Measurements from ENCODE around the gene TAF9.

The TAF9 gene

DNA sequence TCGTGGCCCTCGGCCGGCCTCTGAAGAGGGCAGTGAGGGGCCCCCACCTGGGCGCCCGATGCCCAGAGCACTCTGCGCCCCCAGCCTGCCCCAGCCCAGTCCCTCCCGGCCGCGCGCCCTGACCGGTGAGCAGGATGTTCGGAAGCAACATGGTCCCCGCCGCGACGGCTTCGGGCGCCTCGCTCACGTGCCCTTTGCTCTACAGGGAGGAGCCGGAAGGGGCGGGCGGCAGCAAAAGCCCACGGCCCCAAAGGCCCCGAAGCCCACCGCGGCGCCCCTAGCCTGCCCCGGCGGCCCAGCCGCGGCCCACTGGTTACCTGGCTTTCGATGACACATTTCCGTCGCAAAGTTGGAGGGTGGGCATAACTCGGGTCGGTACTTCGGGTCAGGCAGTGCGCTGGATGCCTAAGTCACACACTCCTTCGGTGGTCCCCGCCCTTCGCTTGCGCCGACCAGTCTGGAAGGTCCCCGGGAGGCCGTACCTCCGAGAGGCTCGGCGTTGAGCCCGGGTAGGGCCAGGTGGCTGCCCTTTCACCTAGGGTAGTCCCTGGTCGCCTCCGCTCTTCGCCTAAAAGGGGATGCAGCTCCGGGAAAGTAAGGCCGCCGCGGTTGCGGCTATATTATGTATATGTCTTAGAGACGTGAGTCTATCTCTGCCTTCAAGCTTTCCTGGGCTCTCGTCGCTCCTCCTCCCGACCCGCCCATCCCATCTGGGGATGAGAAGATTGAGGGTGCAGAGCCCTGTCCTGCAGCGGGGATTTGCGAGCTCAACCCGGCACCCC is at the start of gene TAF9, which contains the start of the genes AK6 and RAD17 (continued):
- TF ChIP-seq, protein P1, sequence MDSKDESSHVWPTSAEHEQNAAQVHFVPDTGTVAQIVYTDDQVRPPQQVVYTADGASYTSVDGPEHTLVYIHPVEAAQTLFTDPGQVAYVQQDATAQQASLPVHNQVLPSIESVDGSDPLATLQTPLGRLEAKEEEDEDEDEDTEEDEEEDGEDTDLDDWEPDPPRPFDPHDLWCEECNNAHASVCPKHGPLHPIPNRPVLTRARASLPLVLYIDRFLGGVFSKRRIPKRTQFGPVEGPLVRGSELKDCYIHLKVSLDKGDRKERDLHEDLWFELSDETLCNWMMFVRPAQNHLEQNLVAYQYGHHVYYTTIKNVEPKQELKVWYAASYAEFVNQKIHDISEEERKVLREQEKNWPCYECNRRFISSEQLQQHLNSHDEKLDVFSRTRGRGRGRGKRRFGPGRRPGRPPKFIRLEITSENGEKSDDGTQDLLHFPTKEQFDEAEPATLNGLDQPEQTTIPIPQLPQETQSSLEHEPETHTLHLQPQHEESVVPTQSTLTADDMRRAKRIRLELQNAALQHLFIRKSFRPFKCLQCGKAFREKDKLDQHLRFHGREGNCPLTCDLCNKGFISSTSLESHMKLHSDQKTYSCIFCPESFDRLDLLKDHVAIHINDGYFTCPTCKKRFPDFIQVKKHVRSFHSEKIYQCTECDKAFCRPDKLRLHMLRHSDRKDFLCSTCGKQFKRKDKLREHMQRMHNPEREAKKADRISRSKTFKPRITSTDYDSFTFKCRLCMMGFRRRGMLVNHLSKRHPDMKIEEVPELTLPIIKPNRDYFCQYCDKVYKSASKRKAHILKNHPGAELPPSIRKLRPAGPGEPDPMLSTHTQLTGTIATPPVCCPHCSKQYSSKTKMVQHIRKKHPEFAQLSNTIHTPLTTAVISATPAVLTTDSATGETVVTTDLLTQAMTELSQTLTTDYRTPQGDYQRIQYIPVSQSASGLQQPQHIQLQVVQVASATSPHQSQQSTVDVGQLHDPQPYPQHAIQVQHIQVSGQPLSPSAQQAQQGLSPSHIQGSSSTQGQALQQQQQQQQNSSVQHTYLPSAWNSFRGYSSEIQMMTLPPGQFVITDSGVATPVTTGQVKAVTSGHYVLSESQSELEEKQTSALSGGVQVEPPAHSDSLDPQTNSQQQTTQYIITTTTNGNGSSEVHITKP (tag by site-specific recombination; IDR thresholded peaks at IDR 0.05): peak; percentile 69
- TF ChIP-seq, protein P2, sequence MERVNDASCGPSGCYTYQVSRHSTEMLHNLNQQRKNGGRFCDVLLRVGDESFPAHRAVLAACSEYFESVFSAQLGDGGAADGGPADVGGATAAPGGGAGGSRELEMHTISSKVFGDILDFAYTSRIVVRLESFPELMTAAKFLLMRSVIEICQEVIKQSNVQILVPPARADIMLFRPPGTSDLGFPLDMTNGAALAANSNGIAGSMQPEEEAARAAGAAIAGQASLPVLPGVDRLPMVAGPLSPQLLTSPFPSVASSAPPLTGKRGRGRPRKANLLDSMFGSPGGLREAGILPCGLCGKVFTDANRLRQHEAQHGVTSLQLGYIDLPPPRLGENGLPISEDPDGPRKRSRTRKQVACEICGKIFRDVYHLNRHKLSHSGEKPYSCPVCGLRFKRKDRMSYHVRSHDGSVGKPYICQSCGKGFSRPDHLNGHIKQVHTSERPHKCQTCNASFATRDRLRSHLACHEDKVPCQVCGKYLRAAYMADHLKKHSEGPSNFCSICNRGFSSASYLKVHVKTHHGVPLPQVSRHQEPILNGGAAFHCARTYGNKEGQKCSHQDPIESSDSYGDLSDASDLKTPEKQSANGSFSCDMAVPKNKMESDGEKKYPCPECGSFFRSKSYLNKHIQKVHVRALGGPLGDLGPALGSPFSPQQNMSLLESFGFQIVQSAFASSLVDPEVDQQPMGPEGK (tag by site-specific recombination; IDR thresholded peaks at IDR 0.05): peak; percentile 95
- TF ChIP-seq, protein P3, sequence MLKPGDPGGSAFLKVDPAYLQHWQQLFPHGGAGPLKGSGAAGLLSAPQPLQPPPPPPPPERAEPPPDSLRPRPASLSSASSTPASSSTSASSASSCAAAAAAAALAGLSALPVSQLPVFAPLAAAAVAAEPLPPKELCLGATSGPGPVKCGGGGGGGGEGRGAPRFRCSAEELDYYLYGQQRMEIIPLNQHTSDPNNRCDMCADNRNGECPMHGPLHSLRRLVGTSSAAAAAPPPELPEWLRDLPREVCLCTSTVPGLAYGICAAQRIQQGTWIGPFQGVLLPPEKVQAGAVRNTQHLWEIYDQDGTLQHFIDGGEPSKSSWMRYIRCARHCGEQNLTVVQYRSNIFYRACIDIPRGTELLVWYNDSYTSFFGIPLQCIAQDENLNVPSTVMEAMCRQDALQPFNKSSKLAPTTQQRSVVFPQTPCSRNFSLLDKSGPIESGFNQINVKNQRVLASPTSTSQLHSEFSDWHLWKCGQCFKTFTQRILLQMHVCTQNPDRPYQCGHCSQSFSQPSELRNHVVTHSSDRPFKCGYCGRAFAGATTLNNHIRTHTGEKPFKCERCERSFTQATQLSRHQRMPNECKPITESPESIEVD (tag by site-specific recombination; IDR thresholded peaks at IDR 0.05): no peak
- TF ChIP-seq ZNF302 (tag by site-specific recombination; IDR thresholded peaks at IDR 0.05; ENCODE audit: low read depth) (no peak), REPIN1 (tag by site-specific recombination; IDR thresholded peaks at IDR 0.05; ENCODE audit: low read depth) (0 out of 2 replicates have a peak, but pooled peaks have one; percentile 13), SP2 (tag by site-specific recombination; IDR thresholded peaks at IDR 0.05) (peak; percentile 90), ZNF416 (tag by site-specific recombination; IDR thresholded peaks at IDR 0.05) (no peak), ZNF658 (tag by site-specific recombination; IDR thresholded peaks at IDR 0.05) (no peak), ZSCAN16 (tag by site-specific recombination; IDR thresholded peaks at IDR 0.05) (no peak), ZNF423 (tag by site-specific recombination; IDR thresholded peaks at IDR 0.05) (no peak), ZNF610 (tag by site-specific recombination; IDR thresholded peaks at IDR 0.05; ENCODE audit: borderline replicate concordance) (peak; percentile 68; the same call in 1 of the 2 replicates), ZBTB8A (tag by site-specific recombination; IDR thresholded peaks at IDR 0.05) (peak; percentile 96), GLIS2 (tag by site-specific recombination; IDR thresholded peaks at IDR 0.05) (peak; percentile 98), ZNF10 (tag by site-specific recombination; IDR thresholded peaks at IDR 0.05) (peak; percentile 17; the same call in 1 of the 2 replicates), YY1 (tag by site-specific recombination; IDR thresholded peaks at IDR 0.05) (peak; percentile 85), ZNF571 (tag by site-specific recombination; IDR thresholded peaks at IDR 0.05) (no peak), ZNF768 (tag by site-specific recombination; IDR thresholded peaks at IDR 0.05) (no peak), PRDM1 (tag by site-specific recombination; IDR thresholded peaks at IDR 0.05) (no peak), ZBTB1 (tag by site-specific recombination; IDR thresholded peaks at IDR 0.05) (no peak), TCF7L2 (IDR thresholded peaks at IDR 0.05; ENCODE audit: borderline replicate concordance, low read depth, low read length) (no peak), SALL2 (tag by site-specific recombination; IDR thresholded peaks at IDR 0.05; ENCODE audit: borderline replicate concordance) (no peak), ZNF792 (tag by site-specific recombination; IDR thresholded peaks at IDR 0.05) (no peak), ZNF585B (tag by site-specific recombination; IDR thresholded peaks at IDR 0.05) (no peak), ZNF621 (tag by site-specific recombination; IDR thresholded peaks at IDR 0.05) (no peak), ZEB2 (tag by site-specific recombination; IDR thresholded peaks at IDR 0.05) (peak; percentile 99)
- TF ChIP-seq, protein P4, sequence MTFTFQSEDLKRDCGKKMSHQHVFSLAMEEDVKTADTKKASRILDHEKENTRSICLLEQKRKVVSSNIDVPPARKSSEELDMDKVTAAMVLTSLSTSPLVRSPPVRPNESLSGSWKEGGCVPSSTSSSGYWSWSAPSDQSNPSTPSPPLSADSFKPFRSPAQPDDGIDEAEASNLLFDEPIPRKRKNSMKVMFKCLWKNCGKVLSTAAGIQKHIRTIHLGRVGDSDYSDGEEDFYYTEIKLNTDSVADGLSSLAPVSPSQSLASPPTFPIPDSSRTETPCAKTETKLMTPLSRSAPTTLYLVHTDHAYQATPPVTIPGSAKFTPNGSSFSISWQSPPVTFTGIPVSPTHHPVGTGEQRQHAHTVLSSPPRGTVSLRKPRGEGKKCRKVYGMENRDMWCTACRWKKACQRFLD (tag by site-specific recombination; IDR thresholded peaks at IDR 0.05): no peak
- TF ChIP-seq, protein P5, sequence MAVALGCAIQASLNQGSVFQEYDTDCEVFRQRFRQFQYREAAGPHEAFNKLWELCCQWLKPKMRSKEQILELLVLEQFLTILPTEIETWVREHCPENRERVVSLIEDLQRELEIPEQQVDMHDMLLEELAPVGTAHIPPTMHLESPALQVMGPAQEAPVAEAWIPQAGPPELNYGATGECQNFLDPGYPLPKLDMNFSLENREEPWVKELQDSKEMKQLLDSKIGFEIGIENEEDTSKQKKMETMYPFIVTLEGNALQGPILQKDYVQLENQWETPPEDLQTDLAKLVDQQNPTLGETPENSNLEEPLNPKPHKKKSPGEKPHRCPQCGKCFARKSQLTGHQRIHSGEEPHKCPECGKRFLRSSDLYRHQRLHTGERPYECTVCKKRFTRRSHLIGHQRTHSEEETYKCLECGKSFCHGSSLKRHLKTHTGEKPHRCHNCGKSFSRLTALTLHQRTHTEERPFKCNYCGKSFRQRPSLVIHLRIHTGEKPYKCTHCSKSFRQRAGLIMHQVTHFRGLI (tag by site-specific recombination; IDR thresholded peaks at IDR 0.05): peak; percentile 74
- TF ChIP-seq, protein P6, sequence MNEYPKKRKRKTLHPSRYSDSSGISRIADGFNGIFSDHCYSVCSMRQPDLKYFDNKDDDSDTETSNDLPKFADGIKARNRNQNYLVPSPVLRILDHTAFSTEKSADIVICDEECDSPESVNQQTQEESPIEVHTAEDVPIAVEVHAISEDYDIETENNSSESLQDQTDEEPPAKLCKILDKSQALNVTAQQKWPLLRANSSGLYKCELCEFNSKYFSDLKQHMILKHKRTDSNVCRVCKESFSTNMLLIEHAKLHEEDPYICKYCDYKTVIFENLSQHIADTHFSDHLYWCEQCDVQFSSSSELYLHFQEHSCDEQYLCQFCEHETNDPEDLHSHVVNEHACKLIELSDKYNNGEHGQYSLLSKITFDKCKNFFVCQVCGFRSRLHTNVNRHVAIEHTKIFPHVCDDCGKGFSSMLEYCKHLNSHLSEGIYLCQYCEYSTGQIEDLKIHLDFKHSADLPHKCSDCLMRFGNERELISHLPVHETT (tag by site-specific recombination; IDR thresholded peaks at IDR 0.05): peak; percentile 77
- TF ChIP-seq, protein P7, sequence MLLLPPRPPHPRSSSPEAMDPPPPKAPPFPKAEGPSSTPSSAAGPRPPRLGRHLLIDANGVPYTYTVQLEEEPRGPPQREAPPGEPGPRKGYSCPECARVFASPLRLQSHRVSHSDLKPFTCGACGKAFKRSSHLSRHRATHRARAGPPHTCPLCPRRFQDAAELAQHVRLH (tag by site-specific recombination; IDR thresholded peaks at IDR 0.05): peak; percentile 80; the same call in 1 of the 2 replicates

Measured in HEK293 (cell line).